K562 (cell line): Measurements from ENCODE around the gene CALHM4. TPM values are rescaled to one million over a fixed set of nuclear protein-coding genes. Genes with fewer than 3 reads are reported as not detected.
A peak's percentile ranks its signal among the peaks of the same experiment; 100 is the strongest.

ENCODE experiments used
- ATF1 ChIP-seq, 2 experiments: fragments of 450-650 bp in 1 of 2; IDR thresholded peaks; 2 replicates each; pipeline ENCODE4 v1.6.1; 2016; ENCODE audit warnings: missing compliant biosample characterization in 1 of 2, missing genetic modification characterization in 1 of 2
- CHAMP1 ChIP-seq: fragments of 450-650 bp; IDR thresholded peaks from 2 replicates; pipeline ENCODE4 v1.6.1; 2016; ENCODE audit warnings: mild to moderate bottlenecking
- CHD2 ChIP-seq: IDR thresholded peaks from 2 replicates; pipeline ENCODE4 v1.6.1; 2011; ENCODE audit warnings: low read depth, low read length
- CHD4 ChIP-seq: fragments of 200-600 bp; sonication (generic); IDR thresholded peaks from 3 replicates; pipeline ENCODE4 v1.6.1; 2012; ENCODE audit warnings: low read depth, mild to moderate bottlenecking, mixed read lengths, low read length, inconsistent platforms; ENCODE audit not compliant: insufficient read depth, insufficient replicate concordance, poor library complexity, severe bottlenecking
- E4F1 ChIP-seq: fragments of 250-450 bp; sonication (Bioruptor Pico); IDR thresholded peaks from 2 replicates; pipeline ENCODE4 v1.5.0; 2021; ENCODE audit warnings: mild to moderate bottlenecking, borderline replicate concordance
- FOXA3 ChIP-seq, 2 experiments: fragments of 450-650 bp in 1 of 2; sonication (generic) in 1 of 2; formaldehyde crosslinking; IDR thresholded peaks in 1 of 2; conservative IDR thresholded peaks in 1 of 2; 2 replicates each; pipeline versions ENCODE4 v1.4.0 to v1.8.0; 2020 to 2022; ENCODE audit warnings: mild to moderate bottlenecking in 2 of 2, missing genetic modification reagents in 1 of 2
- LCOR ChIP-seq: sonication (generic); formaldehyde crosslinking; IDR thresholded peaks from 2 replicates; pipeline ENCODE4 v1.8.0; 2022; ENCODE audit warnings: mild to moderate bottlenecking, missing genetic modification reagents
- MNT ChIP-seq, 2 experiments: fragments of 450-650 bp; conservative IDR thresholded peaks; 2 replicates each; pipeline ENCODE4 v1.6.1; 2017; ENCODE audit warnings: mild to moderate bottlenecking in 2 of 2, moderate library complexity in 2 of 2
- PCBP1 ChIP-seq: fragments of 200-400 bp; formaldehyde crosslinking; IDR thresholded peaks from 2 replicates; pipeline ENCODE4 v1.6.1; 2018; ENCODE audit warnings: mild to moderate bottlenecking, low read depth, low read length; ENCODE audit not compliant: poor library complexity, severe bottlenecking
- PCBP2 ChIP-seq: fragments of 200-400 bp; formaldehyde crosslinking; IDR thresholded peaks from 2 replicates; pipeline ENCODE4 v1.6.1; 2018; ENCODE audit warnings: low read length, low read depth, mild to moderate bottlenecking, moderate library complexity; ENCODE audit not compliant: poor library complexity, severe bottlenecking
- POLR2B ChIP-seq: fragments of 450-650 bp; IDR thresholded peaks from 2 replicates; pipeline ENCODE4 v1.6.1; 2018; ENCODE audit warnings: low read depth; ENCODE audit not compliant: partially characterized antibody
- SMAD3 ChIP-seq: fragments of 450-650 bp; formaldehyde crosslinking; conservative IDR thresholded peaks from 2 replicates; pipeline ENCODE4 v1.4.0; 2020; ENCODE audit warnings: mild to moderate bottlenecking
- YY1 ChIP-seq, 3 experiments: IDR thresholded peaks; 2 replicates each; pipeline ENCODE4 v1.6.1; 2011; ENCODE audit warnings: low read length in 2 of 3, mild to moderate bottlenecking in 2 of 3, moderate library complexity in 2 of 3, borderline replicate concordance in 1 of 3, control low read depth in 1 of 3, low read depth in 1 of 3; ENCODE audit not compliant: insufficient read depth in 3 of 3, insufficient replicate concordance in 2 of 3, control insufficient read depth in 1 of 3, insufficient read length in 1 of 3; ENCODE audit errors: extremely low read depth in 1 of 3
- ZBTB43 ChIP-seq: sonication (generic); formaldehyde crosslinking; IDR thresholded peaks from 2 replicates; pipeline ENCODE4 v1.8.0; 2023; ENCODE audit warnings: mild to moderate bottlenecking, missing genetic modification reagents
- ZNF277 ChIP-seq: fragments of 250-450 bp; sonication (Bioruptor Pico); IDR thresholded peaks from 2 replicates; pipeline ENCODE4 v1.8.0; 2022; ENCODE audit warnings: inconsistent platforms, mild to moderate bottlenecking, moderate library complexity, borderline replicate concordance
- polyA plus RNA-seq, 8 experiments: library from polyadenylated mRNA; depleted of rRNA in 4 of 8; stranded (reverse) in 5 of 8; unstranded in 3 of 8; fragments of >200 nt; fragmentation: Nextera tagmentation in 2 of 8; fragmentation: Illumina TruSeq in 1 of 8; extraction: Ambion mirVana in 2 of 8; extraction: Trizol in 1 of 8; gene quantifications; 2 replicates each; pipeline versions ENCODE4 v1.2.1 to v1.2.3, GENCODE V29; 2011 to 2014; ENCODE audit warnings: inconsistent platforms in 1 of 8, missing spikeins in 1 of 8
- total RNA-seq, 7 experiments: library from RNA; depleted of rRNA in 6 of 7; stranded (reverse); fragments of >200 nt in 6 of 7; fragmentation: Illumina TruSeq in 2 of 7; extraction: Trizol in 2 of 7; gene quantifications; 2 replicates each; pipeline versions ENCODE4 v1.2.1 to v1.2.3, GENCODE V29; 2011 to 2021; ENCODE audit warnings: low replicate concordance in 1 of 7

The CALHM4 gene
- total and polyA plus RNA-seq, 9 of the 15 experiments (the other 6 are each of a cell fraction or from before 2014, with no cell fraction given): not detected

- no peak for TF ChIP-seq E4F1 (CRISPR knock-in tag)
- TF ChIP-seq FOXA3 (CRISPR knock-in tag; conservative IDR thresholded peaks at IDR 0.05 in 1 of 2, IDR thresholded peaks at IDR 0.05 in 1 of 2): no peak
- TF ChIP-seq POLR2B: no peak
- TF ChIP-seq CHD2: no peak
- no peak for TF ChIP-seq ATF1 (CRISPR knock-in tag; IDR thresholded peaks at IDR 0.05)
- no peak for TF ChIP-seq ATF1 (tag; IDR thresholded peaks at IDR 0.05)
- no peak for TF ChIP-seq LCOR (CRISPR knock-in tag)
- 0 out of 4 replicates have a peak, but pooled peaks of 1 of the 2 experiments have one; percentile 8 for TF ChIP-seq MNT (conservative IDR thresholded peaks at IDR 0.05)
- TF ChIP-seq ZNF277 (CRISPR knock-in tag): no peak
- TF ChIP-seq SMAD3: no peak
- no peak for TF ChIP-seq PCBP2
- TF ChIP-seq CHAMP1: peak; percentile 32; the same call in 1 of the 2 replicates
- no peak for TF ChIP-seq YY1 (IDR thresholded peaks at IDR 0.05; ENCODE audit: borderline replicate concordance in 1 of 3, control insufficient read depth in 1 of 3, extremely low read depth in 1 of 3, insufficient read depth in 3 of 3, insufficient read length in 1 of 3, insufficient replicate concordance in 2 of 3, low read depth in 1 of 3, low read length in 2 of 3)
- no peak for TF ChIP-seq CHD4
- TF ChIP-seq PCBP1: no peak
- TF ChIP-seq ZBTB43 (CRISPR knock-in tag): no peak
These were observed 43.3 kb downstream of the CALHM4 start (continued) for GRCh38 chr6:116596815-116597214.
